NCI-H1092 treated with DMSO at 0.1 percent for 48 hours (cell line): ENCODE measurements around the gene SLCO3A1.

ENCODE experiments used
- DNase-seq: peaks from one replicate; lab custom pipeline; 2025; lab: John Stamatoyannopoulos, UW

The SLCO3A1 gene

DNA sequence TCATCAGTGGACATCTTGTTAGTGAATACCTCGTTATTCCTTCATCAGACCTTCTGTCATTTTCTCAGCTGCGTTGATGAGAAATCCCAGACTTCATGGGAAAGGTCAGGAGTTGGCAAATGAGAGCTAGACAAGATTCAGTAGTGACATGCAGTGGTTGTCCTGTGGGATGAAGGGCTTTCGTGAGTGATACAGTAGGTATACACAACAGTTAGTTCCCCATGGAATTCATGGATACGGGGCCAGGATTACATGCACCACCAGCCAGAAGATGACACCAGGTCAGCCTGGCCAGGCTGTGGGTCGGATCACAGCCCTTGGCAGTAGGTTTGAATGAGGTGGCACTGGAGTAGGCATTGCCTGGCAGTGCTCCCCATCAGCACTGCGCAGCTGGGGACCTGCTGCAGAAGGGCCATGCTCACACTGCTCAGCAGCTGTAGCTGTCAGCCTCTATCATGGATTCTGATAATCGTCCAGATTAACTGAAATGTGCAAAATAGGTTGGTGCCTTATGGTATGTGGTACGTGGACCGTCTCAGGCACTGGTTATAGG is 150.1 kb downstream of the SLCO3A1 start:
- DNase-seq: no peak

DNA sequence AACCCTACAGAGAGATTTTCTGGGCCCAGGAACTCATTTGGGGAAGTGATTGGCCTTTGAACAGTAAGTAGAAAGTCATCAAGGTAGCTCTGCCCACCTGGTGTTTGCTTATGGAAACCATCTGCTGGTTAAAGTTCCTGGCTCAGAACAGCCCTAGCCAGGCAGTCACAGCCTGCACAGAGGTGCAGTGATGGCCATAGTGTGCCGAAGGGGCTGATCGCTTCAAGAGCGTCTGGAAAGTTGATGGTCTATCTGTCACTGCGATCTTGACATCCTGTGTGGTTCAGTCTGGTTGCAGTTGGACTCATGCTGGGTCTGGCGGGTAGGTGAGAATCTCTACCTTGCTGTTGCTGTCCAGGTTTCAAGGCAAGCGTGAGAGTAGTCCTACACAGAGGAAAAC is 151.6 kb downstream of the SLCO3A1 start:
- peak; percentile 37 for DNase-seq

DNA sequence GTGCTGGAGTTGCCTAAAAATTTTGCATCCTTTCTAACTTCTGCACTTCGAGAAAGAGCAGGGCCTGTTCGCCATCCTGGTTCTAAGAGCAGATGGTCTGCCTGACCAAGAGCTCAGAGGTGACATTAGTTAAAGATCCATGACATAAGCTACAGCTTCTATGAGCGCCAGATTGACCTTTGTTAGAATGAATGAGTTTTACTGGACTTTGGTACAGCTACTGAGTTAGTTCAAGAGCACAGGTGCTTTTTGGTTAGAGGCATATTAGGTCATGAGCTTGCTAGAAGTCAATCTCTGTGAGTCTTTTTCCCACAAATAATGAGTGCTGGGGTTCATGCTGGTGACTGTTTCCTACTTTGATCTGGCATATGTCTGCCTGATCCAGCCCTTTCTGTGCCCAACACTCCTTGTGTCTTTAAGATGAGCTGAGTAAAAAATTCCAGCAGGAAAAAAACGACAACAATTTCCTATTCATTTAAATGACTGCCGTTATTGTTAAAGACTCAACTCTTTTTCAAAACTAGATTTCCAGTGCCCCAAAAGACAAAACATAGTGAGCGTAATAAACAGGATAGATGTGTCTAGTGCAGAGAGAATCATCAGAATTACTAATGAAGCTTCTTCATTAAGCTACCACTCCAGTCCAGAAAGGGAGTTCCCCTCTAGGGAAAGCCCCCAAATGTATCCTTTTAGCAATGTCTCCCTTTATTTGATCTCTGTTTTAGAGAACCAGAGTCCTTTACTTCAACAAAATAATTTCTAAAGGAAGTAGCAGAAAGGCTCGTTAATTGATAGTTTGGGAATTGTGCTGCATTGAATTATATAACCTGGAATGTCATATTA is 152.9 kb downstream of the SLCO3A1 start:
- no peak for DNase-seq

DNA sequence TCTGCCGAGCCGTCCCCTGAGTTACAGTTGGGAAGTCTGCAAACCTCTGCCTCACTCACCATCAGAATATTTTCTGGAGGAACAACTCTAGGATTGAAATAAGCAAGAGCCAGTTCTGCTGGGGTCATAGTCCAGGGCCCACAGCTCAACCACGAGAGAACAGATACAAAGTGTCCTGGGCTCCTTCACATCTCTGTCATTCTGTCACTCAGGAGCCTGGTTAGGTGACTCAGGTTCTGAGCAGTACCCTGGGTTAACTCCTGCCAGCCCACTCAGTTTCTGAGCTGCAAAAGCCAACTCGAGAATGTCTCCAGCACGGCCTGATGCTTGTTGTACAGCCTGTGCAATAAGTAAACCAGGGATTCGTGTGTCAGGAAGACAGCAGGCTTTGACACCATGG is 155.7 kb downstream of the SLCO3A1 start:
- no peak for DNase-seq

DNA sequence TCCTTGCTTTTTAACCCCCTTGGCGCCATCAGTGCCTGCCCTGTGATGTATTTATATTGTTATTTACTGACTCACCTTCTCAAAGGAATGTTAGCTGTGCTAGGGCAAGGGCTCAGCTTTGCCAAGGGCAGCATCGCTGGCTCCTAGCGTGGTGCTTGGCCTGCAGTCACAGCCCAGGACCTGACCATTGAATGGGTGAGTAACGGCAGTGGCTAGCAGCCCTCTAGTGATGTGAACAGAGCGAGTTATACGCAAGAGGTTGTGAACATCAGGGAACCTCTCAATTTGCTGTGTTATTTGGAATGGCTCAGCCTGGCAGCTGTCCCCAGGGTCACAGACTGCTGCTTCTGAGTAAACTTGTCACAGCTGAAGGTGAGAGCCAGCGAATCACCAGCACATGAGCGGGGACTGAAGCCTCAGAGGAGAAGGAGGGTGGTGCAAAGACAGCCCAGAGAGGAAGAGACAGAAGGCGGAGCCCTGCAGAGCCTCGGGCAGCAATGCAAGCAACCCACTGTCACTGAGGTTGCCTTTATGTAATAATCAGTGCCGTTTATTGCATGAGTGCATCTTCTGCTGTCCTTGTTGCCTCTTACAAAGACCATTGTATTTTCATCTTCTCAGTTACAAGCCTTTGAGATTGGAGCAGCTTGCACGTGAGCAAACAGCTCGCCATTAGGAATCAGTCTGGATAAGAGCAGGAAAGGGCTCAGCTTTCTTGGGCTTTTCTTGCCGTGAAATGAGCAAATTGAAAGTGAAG is 158.3 kb downstream of the SLCO3A1 start:
- no peak for DNase-seq

DNA sequence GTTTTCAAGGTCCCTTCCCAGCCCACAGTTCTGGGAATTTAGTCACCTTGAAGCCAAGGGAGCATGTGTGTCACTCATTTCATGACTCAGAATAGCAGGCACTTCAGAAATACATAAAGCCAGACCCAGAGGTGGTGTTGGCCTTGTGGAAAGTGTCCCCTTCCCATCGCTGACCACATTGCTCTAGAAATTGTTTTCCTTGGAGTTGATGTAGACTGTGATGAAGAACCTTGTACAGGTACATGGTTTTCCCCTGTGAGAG is 158.8 kb downstream of the SLCO3A1 start:
- no peak for DNase-seq

DNA sequence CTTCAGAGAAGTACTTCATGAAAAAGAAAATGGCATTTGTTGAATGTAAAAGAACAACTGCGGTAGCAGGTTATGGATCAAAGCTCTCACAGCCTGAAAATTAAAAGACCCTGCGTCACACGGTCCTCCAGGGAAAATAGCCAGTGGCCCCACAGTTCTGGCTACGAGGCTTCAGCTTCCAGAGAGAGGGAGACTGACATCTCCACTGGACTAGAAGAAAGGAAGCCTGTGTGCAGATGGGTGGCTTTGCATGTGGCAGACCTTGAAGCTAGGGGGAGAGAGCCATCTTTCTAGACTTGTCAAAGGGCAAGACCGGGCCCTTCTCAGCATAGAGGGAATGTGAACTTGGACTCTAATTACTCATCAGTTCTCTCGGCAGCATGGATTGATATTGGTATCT is 159.4 kb downstream of the SLCO3A1 start:
- no peak for DNase-seq

DNA sequence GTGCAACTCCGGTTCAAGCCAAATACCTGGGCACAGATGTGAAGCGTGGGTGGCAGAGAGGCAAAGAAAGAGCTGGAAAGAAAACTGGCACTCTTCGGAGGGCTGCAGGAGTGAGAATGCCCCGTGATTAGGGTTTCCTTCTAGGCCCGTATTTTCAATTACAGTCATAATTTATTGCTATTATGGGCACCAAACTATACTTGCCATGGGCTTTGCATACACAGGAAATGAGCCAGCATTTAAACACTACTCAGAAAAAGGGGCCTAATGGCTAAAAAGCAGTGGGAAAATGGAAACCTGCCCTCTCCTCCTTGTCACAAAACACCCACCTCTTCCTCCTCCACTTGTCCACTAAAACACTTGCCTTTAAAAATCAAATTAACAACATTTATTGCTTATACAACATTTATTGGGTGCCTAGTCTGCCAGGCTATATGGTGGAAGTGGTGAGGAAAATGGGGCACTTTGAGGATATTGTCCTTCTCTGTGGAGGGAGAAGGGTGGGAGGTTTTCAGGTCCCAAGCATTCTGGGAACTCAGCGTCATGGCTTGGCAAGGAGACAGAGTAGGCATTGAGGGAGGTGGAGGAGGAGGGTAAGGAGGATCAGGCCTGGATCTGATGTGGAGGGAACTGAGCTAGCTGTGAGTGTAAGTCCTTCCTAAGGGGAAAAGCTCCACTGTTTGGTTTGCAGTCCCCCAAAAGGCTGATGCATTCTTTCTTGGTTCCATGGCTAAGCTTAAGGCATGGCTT is 160.9 kb downstream of the SLCO3A1 start:
- DNase-seq: no peak

DNA sequence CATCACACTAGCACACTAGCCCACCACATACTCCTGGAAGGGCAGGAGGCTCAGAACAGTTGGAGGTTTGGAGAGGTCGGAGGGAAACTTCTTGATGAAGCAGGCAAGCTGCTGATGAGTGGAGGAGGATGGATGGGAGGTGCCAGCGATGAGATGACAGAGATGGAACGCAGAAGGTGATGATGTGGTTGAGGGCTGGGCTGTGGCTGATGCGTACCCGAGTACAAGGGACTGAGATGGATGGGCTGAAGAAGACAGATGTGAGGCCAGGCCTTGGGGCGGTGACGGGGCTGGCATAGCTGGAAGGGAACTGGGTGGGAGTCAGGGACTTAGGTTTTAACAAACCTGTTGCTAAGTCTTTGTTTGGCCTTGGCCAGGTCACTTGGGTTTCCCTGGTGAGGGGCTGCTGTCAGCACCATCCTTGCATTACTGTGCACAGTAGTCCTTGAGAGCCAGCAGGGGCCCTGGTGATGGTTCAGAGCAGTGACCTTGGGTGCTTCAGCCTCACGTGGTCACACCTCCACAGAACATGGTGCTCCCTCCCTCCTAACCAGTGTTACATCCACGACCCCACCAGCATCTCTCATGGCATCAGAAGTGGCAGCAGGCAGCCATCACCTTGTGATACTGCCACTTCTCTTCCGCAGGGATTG is 164.5 kb downstream of the SLCO3A1 start:
- no peak for DNase-seq

DNA sequence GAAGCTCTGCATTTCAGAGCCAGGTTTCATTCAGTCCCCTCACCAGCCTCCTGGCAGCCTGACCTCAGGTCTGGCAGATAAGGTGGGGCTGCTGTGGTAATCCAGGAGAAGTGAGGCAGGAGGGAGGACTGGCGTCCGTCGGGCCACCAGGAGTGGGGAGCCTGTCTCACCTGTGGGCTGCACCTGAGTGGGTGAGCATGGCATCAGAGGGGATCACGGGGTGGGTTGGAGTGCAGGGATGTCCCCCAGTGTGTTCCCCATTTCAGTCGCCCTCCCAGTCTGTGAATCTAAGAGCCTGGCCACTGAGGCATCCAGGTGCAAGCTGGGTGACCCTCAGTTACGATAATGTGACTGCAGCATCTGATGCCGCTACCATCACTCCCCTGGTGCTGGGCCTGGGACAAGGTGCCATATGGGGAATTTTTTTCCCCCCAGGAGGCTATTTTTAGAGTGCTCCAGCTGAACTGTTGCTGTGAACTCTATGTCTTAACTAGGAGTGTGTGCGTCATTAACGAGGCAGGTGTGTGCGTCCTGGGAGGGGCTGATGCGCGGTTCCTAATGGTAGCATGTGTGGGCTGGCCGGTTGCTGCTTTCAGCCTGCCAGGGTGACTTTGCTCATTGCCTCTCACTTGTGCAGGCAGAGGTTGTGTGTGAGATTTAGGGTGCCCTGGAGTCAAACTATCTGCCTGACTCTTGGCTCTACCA is 165.2 kb downstream of the SLCO3A1 start:
- no peak for DNase-seq

DNA sequence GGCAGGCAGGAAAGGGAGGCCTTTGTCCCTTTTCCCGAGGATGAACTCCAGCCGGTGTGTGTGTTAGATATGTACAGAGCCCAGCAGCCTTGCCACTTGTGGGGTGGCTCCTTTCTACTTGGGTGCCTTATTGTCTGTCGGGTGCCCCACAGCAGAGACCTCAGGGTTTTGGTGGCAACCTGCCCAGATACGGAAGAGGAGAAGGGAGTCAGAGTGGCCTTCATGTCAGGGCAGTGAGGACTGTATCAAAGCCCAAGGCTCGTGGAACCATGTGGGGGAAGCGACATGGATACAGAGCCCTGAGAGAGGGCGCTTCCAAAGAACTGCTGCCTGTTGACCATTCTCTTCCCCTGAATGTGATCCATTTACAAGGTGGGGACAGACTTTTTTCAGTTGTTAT is 166.2 kb downstream of the SLCO3A1 start:
- no peak for DNase-seq

DNA sequence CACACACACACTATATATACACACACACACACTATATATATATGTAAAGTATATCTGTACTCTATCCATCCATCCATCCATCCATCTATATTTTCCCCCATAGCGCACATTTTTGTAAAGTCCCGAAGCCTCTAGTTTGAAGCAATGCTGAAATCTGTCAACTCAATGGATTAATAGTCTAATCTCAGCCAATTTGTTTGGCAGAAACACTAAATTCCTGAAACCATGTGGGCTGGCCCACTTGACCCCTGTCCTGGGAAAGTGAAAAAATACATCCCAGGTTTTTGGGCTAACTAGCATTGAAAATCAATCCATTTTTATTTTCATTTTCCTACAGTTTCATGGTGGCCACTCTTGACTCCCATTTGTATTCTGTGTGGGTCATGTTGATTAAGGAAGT is 166.7 kb downstream of the SLCO3A1 start:
- no peak for DNase-seq

DNA sequence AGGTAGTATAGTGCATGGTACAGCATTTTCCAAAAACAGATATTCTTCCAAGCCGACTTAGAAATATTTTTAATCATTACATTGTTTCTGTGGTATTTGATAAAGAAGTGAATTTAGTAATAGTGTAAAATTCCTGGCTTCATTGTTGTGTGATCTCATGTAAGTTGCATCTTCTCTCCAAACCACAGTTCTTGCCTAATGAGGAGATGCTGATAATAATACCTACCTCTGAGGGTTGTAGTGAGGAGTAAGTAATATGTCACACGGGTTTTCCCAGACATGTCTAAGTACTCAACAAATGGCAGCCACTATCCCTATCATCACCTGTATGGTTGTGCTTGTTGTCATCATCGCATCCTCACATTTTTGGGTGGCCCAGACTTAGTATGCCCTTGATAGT is 167.3 kb downstream of the SLCO3A1 start:
- no peak for DNase-seq

DNA sequence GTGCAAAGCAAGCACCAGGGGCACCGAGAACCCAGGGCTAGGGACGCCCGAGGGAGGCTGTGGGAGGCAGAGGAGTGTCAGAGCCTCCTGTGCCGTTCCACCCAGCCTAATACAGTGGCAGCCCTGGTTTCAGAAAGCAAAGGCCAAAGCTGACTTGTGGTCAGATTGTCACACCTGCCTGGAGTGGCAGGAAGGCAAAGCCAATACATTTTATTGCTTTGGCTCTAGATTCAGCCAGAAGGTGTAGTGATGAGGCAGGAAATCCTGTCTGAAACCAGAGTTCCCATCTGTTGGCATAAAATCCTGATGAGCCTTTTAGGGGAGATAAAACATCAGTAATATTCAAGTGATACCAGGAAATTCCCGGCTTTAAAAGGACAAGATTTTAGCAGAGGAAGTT is 168.3 kb downstream of the SLCO3A1 start:
- DNase-seq: no peak

DNA sequence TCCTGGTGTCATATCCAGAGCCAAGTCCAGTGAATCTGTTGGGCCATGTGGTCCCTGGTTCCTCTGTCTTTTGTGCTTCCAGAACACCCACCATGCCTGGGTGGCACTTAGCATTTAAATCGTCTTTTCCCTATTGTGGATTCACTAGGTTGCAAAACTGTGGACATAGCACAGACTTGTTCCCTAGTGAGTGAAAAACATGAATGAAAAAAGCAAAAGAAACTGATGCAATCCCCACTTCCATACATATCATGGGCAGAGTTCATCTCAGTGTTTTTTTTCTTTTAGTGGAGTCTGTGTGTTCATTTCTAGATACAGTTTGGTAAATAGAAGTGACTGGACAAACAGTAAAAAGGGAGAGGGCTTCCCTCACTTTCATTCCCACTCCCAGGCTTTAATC is 170.5 kb downstream of the SLCO3A1 start:
- no peak for DNase-seq

DNA sequence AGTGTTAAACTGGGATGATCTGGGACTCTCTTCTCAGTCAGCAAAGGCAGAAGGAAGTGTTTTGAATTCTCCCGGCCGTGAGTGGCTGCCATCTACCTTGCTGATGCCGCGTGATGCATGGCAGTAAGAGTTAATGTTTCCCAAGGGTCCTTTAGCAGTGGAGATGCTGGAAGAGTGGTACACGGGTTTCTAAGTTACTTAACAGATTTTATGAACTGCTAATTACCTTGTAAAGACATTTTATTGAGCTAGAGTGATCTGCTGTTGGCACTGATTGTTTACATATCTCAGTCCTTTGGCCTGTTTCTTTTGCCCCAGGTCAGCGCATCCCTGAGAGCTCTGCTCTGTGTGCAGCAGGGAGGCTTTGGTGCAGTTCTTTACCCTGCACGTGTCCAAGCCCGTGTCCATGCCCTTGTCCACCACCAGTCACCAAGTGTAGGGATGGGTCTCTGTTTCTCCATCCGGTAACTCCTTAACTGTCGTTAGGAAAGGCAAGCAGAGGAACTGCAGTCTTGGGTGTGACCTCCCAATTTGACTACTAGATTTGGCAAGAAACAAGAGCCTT is 172.3 kb downstream of the SLCO3A1 start:
- DNase-seq: no peak

DNA sequence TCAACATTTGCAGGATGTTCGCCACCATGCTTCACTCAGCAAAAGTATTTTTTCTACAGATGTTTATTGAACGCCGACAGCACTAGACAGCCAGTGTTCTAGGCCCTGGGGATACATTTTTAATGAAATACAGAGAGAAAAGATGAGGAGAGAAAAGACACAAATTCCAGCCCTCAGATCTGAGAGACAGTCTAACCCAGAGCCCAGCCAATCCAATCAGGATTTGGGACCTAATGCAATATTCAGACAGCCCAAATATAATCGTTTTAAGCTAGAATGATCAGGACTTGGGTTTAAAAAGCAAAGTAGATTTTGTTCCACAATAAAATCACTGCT is 174.8 kb downstream of the SLCO3A1 start:
- DNase-seq: no peak

DNA sequence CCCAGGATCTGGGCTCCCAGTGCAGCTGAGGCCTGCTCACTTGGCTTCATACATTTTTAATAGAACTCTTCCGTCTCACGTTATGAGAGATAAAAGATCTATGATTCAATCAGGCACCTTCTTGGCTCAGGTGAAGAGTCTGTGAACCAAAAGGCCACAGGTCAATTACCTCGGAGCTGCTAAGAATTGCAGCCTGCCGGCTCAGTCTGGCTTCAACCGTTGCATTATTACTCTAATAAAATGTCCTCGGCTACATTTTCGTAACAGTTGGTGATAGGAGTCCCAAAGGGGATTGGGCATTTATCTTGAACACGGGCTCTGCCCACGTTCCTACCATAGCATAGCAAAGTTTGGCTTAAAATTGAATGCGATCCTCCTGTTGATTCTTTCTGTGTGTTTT is 176.3 kb downstream of the SLCO3A1 start:
- DNase-seq: no peak

DNA sequence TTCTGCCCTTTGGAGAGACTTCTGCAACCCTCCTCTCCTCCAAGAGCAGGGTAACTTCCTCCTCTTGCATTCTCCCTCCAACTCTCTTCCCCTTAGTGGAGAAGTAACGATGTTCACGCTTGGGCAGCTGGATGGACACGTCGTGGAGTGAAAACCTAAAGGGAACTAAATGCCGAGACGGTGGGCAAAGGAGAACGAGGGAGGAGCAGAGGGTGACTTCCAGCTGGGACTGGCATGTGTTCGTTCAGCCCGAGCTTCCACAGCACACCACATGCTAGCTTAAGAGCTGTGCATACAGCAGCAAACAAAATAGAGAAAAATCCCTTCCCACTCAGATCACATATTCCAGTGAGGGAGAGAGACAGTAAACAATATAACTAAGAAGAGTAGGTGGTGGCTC is 179.8 kb downstream of the SLCO3A1 start:
- DNase-seq: no peak

DNA sequence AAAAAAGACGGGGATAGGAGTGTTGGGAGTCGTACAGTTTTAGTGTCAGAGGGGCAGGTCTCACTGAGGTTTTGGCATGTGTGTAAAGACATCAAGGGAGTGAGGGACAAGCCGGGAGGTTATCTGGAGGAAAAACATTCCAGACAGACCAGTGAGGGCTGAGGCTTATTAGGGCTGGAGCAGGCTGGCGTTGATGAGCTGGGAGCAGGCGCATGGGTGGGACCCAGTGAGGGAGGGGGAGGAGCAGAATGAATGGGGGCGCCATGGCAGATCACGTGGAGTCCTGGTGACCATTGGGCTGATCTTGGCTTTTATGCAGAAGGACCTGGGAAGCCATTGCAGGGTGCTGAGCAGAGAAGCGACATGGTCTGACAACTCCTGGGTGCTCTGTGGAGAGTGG is 180.2 kb downstream of the SLCO3A1 start:
- no peak for DNase-seq

DNA sequence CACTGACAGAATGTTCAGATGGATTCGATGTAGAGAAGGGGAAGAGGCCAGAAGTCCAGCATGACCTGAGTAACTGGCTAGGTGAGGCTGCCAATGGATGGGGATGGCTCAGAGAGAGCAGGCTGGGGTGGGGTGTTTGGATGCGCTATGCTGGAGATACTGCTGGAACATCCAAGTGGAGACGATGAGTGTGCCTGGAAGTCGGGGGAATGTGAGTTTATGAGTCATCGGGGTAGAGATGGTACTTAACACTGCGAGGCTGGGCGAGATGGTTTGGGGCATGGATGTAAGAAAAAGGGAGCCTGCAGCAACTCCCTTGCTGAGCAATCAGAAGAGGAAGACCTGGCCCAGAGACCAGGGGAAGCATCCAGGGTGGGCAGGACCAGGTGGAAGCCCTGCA is 180.7 kb downstream of the SLCO3A1 start:
- DNase-seq: no peak
